Measurements from ENCODE around the gene GTPBP8. TPM values are rescaled to one million over a fixed set of nuclear protein-coding genes. Genes with fewer than 3 reads are reported as not detected.

Gene GTPBP8
- total and polyA plus RNA-seq, 2 of the 8 experiments (the other 6 are each of a cell fraction or from before 2014, with no cell fraction given) = 25.8 to 27.6 TPM

DNA sequence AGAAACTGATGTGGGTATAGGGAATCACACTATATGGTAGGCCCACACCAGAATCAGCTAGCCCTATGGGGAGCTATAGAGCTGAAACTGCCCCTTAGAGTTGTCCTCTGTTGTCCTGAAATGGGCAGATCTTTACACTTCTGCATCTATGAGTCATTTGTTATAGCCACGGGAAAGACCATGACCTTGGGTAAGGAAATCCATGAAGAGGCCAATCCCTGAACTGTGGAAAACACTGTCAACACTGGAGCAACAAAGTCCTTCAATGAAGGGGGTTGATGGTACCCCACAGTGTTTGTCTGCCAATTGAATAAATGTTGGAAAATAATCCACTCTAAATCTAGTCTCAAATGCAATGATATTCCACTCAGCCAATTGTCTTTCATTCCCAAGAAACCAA lies 10.7 kb upstream of the GTPBP8 start (continued):
- no peak for TF ChIP-seq HDAC2 (IDR thresholded peaks at IDR 0.05; ENCODE audit: borderline replicate concordance in 1 of 2, low read depth in 2 of 2, low read length in 2 of 2)
- no peak for TF ChIP-seq TBP (IDR thresholded peaks at IDR 0.05; ENCODE audit: low read depth, low read length)
- no peak for TF ChIP-seq JUND (IDR thresholded peaks at IDR 0.05; ENCODE audit: low read length)
